ENCODE results near the gene PRKG1.
"Not testable (repeated sequence)": the region's sequence is repeated elsewhere in the genome, so short reads cannot be mapped to it uniquely, and the experiment has no call there.

Gene PRKG1

DNA sequence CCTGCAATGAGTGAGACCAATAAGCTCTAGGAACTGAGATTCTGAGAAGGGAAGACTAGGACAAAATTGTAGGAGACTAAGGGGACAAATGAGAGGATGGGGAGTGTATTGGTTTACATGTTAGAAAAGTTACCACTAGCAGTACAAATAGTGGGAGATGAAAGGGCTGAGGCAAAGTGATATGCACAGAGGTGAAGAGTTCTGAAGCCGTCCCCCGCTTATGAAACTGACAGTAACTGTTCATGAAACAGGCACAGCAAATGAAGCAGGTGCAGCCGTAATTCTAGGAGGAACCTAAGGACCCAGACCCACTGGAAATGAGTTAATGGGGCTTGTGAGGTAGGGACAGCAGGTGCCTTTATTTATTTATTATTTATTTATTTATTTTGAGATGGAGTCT lies 211.3 kb downstream of the PRKG1 start:
- DNase-seq, result no peak

DNA sequence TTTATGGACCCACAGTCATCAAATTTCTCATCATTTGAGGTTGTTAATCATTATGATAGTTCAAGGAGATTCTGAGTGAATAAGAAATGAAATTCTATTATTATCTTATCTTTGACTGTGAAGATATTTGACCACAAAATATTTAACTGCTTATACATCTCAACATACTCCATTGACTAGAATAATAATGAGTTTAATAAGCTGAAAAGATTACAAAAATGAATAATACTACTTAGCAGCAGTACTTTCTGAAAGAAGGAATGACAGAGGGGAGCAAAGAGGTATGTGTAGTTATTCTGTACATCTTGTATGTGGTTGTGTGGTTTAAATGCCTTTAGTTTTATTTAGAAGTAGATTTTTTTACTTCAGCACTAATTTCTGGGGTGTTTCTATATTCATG lies 214.2 kb downstream of the PRKG1 start:
- DNase-seq, result no peak

DNA sequence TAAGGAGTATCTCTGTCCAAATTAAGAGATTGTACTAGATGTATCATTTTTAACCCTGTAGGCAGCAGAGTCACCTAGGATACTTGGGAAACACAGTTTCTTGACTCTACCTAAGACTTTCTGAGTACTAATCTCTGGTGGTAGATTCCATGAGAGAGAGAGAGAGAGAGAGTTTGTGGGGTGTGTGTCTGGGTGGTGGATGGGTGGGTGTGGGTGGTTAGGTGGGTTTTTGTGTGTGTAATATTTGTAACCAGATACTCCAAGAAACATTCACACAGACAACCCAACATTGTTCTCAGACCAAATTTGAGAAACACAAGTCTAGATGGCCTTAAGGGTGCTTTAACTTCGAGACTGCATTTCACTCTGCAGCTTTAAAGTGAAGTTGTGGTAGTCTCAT lies 215.2 kb downstream of the PRKG1 start:
- DNase-seq, result no peak

DNA sequence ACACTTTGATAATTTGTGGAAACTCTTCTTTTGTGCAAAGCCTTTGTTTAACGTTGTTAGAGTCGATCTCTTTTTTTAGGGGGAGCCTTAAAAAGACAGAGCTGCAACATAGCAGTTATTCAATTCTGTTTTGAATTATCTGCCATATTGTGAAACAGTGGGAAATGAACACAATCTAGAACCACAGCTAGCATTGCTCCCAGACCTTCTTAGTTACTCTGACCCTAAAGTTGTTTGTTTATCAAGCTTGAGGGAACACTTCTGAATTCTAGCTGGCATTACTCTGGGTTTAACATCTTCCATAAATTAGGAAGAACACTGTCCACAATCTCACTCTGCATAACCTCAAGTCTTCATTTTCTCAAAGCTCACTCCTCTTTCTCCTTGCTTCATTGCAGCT lies 217.7 kb downstream of the PRKG1 start:
- DNase-seq, result no peak

DNA sequence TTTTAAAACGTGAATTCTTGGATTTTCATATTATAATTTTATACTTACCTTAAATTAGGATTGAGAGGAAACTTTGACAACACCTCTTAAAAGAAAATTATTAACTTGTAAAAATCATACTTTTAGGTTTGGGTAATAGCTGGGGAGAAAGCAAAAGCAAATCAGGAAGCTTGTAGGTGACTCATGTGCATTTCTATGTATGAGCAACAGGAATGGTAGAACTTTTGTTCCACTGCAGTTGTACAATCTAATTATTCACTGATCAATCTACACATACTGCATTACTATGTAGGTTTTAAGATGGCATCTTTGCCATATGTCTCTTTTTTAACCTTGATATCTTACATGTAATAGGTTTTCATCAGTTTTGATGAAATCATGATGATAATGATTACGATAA lies 223.2 kb downstream of the PRKG1 start:
- DNase-seq, result no peak

DNA sequence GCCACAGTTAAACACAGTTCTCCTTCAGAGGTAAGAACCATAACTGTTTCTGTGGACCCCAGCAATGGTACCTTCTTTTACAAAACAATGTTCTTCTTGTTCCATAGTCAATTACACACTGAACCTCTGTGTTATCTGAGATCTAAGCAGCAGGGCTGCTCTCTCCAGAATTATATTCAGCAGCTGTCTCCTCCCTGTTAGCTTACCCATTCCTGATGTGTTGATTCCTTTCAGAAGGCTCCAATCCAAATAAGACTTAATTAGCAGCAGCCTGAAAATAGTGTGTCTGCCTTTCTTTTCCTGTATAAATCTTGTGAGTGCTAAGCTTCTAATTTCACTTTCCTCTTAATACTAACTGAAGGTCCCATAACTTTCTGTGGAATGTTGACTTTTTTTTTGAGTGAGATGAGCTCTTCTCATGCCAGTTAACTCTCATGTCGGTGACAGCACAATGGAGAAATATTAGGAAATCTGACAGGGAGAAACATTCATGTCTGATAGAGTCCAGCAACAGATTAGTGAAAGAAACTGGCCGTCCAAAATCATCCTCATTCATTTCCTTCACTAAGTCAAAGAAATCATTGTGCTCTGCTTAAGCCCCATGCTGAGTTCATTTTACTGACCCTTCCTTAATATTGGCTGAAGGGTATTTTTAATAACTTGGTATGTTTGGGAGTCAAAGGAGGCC lies 226.5 kb downstream of the PRKG1 start:
- DNase-seq, result no peak

DNA sequence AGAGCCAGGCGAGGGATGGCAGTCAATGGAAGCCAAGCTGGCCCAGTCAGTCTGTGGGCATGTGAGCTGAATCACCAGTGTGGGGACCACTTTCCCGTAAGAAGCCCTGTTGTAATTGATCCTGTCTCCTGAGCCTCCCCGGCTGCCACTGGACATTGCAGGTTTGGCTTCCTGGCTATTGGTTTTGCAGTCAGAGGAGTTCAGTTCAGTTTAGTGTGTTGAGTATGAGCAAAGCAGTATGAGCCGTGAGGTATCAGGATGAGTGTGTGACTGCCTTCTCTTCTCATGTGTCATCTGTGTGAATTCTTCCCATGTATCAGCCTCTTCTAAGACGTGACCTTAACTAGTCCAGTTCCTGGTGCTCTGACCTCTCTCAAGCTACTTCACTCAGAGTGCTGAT lies 227.4 kb downstream of the PRKG1 start:
- no peak for DNase-seq

DNA sequence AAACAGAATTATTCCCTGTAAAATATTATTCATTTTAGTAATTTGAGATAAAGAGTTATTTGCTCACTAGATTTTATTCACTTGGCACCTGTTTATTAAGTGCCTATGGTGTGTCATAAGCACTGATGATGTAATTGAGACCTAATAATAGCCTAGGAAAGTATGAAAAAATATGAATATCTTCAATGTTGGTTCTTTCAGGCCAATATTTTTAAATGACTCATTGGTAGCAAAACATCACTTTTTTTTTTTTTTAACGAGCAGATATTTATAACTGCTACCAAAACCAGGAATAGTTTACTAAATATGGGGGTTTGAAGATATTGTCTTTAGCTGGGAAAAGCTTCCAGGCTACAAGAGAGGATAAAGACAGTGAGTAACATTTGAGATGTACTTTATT lies 228.0 kb downstream of the PRKG1 start:
- no peak for DNase-seq

DNA sequence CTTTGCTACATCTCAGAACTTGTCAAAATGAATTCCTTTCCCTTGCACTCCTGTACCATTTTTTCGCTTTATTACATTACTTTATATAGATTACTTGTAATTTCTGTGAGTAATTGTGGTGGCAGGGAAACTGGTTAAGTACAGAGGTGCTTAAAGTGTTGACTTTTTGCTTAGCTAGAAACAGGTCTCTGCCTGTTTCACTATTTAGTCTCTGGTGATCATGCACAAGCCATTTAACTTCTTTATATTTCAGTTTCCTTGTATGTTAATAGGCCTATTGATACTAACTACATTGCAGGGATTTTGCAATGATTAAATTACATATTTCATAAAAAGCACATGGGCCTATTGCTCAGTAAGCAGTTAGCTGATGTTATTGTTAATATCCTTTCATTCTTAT lies 233.8 kb downstream of the PRKG1 start:
- DNase-seq, result no peak

DNA sequence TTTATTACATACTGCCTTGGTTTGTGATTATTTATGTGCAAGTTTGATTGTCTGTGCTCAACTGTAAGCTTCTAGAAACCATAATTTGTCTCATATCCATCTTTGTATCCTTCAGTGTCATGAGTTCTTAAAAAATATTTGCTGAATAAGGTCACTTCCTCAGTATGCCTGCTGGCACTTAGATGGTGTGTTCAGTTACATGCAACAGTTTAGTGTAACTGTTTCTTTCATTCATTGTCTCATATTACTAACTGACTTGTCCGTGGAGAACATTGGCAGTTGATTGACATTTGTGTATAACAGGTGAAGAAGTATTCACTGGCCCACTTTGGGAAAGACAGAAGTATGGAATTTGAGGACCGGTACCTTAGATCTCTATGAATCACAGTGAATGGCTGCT lies 236.9 kb downstream of the PRKG1 start:
- DNase-seq, result no peak

DNA sequence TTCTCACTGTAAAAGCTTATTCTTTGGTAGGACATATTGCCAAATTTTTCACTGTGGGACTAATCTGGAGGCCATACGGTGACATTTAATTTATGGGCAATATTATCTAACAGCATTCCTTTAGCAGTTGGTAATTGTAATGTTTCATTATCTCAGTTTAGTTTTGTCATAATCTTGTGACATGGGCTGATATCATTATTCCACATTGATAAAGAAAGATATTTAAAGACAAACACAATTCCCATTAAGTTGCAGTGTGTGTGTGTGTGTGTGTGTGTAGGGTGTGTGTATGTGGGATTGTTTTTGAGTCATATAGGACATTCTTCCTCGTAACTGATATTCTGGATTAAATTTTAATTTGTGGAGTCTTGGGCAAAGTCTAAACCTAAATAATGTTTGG lies 238.5 kb downstream of the PRKG1 start:
- DNase-seq, result no peak

DNA sequence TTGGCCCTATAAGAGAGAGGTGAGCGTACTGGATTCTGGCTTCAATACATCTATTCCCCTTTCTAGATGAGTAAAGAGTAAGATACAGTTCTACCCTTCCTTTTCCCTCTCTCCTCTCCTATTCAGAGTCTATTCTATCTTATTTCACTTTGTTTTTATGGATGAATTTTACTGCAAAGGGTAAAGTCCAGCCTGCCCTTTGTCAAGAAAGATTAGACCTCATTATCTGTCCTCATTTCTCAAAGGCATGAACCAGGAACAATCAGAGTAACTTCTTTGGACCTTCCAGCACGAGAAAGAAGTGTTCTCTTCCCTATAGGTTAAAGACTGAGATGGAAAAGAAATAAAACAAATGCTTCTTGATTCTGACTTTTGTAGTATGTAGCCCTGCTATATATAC lies 239.0 kb downstream of the PRKG1 start:
- DNase-seq, result no peak

DNA sequence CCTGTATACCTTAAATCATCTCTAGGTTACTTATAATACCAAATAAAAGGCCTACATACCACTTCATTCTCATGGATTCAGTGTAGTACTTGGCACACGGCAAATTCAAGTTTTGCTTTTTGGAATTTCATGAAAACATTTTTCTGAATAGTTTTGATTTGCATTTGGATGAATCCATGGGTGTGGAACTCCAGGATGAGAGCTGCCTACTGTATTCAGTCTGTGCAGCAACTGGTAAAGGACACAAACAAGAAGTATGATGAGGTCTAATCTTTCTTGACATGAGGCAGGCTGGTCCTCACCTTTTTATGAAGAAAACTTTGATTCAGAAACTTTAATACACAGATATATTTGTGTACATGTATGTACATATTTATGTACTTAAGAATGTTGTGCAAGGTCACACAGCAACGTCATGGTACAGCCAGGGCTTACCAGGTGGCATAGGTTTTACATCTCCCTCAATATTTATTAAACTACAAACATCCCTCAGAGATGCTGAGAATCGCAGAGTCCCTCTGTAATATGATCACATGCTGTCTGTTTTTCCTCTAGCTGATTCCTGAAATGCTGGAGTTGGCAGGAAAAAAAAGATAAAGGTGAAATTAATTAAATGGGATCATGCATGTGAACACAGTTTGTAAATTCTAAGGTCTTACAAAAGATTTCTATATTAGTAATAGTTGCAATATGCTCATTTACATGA lies 239.6 kb downstream of the PRKG1 start:
- no peak for DNase-seq

DNA sequence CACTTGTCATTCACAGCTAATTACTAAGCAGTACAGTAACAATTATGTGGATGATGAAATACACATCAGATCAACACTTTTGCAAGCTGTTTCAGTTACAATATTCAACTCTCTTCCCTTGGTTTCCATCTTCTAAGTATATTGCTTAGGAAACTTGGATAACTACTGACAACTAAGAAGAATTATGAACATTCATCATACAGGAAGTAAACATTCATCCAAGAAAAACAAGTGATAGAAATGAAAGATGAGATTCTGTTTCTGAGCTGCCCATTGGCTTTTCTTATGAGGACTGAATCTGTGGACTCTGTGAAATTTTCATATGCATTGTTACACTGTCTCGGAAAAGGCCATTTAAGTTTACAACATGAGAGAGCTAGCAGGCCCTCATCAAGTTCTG lies 240.2 kb downstream of the PRKG1 start:
- no peak for DNase-seq

DNA sequence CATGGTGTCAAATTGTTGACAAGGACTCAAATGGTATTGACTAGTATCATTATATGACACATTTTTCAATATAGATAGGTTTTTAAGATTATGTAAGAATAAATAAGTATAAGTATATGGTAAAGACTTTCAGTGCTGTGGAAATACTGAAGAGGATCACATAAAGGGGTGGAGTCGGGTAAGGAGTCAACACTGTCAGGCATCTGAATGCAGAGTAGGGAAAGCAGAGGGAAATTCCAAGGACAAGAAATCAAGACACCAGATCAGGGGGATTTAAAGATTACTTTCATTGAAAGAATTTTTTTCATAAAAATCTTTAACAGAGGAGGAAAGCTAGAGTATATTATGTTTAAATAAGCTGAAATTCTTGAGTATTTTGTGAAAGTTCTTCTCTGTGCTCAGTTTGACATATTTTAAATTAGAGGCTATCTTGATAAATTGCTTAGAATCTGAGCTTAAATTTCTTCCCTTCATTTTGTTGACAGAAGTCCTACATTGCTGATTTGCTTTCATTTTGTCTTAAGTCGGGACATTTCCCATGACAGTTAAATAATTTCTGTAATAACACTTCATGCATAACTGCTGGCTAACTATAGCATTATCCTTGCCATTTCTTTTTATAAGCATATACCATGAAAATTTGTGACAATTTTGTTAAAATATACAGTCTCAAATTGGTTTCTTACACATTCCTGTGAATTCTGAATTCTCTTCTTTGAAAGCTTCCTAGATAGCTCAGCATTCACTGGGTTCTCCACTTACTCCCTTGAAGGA lies 244.3 kb downstream of the PRKG1 start:
- DNase-seq, result no peak

DNA sequence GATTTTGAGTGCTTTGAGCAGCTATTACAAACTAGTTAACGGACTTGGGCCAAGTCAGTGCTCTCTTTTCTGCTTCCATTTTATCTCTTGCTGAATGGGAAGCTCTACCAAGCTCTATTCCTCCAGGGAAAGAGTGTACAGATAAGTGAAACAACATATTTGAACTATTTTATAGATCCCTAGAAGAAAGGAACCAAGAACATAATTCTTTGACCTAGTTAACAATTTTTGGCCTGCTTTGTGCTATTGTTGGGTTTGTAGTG lies 244.8 kb downstream of the PRKG1 start:
- DNase-seq, result no peak

DNA sequence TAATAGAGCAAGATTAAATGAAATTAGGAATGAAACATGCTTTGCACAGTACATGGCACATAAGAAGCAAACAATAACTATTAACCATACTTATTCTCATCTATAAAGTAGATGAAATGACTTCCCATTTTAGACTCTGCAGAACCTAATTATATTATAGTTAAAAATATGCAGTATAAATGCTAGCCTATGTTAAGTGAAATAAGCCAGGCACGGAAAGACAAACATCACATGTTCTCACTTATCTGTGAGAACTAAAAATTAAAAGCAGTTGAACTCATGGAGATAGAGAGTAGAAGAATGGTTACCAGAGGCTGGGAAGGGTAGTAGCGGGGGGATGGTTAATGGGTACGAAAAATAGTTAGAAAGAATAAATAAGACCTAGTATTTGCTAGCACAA lies 247.0 kb downstream of the PRKG1 start:
- no peak for DNase-seq

DNA sequence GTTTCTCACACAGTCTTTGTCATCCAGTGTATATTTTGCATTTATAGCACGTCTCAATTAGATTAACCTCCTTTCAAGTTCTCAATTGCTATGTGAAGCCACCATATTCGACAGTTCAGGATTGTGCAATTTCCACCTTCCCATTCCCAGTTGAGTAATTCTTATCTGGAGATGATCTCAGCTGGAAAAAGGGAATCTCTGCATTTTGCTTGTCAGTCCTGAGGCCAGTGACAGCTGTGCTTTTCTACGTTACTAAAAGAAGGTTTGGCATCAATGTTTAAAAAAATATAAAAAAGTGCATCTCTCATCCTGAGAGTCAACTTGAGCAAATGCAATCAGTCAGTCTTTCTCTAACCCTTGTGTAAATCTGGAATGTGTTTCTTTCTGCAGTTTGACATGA lies 247.7 kb downstream of the PRKG1 start:
- DNase-seq, result no peak

DNA sequence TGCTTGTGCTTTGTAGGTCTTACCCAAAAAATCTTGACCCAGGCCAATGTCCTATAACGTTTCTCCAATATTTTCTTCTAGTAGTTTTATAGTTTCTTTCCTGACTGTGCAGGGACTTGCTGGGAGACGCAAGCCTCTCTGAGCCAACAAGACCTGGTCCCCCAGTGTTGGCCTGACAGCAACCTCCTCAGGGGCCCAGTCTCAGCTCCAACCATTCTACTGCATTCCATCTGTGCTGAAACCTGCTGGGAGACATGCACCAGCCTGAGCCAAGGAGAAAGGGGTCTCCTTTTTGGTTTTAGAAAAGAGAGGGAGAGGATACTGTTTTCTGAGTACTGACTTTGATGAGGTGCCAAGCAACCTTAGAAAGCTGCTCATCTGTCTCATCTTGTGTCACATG lies 251.4 kb downstream of the PRKG1 start:
- no peak for DNase-seq

DNA sequence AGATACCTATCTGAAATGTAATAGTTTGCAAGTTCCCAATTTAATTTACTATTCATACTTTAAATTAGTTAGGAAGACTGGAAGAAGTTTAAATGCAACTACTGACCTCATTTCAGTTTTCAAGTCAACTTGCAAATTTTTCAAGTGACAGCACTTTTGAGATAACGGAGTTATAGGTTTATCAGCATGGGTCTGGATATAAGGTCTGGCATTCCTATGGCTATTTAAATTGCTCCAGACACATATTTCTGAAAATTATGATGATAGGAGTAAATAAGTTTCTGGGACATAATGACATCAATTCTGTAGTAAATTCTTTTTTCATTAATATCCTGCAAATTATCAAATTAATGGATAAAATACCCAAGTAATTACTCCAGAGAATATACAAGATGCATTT lies 251.9 kb downstream of the PRKG1 start:
- no peak for DNase-seq

DNA sequence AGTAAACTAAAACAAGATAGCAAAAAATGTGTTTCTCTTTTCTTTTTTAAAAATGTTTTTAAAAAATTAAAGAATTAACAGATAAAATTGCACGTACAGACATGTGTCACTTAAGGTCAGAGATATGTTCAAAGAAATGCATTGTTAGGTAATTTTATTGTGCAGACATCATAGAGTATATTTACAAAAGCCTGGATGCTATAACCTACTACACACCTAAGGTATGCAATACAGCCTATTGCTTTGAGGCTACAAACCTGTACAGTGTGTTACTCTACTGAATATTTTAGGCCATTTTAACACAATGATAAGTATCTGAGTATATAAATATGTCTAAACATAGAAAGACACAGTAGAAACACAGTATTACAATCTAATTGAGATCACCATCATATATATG lies 253.1 kb downstream of the PRKG1 start:
- DNase-seq, result no peak

DNA sequence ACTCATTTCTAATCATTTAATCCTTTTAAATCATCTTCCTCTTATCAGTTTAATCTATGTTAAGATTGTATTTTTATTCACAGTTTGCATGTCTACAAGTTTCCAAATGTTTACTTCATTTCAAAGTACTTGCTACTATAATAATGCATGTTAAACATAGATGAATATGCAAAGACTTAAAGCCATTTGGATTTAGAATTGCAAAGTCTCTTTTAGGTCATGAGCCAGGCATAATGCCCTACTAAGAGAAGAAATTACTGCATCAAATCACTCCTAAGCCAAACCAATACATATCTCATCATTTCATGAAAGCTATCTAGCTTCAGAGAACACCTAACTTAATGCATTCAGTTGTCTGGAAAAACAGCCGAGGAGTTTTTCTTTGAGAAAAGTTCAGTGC lies 266.1 kb downstream of the PRKG1 start:
- no peak for DNase-seq

DNA sequence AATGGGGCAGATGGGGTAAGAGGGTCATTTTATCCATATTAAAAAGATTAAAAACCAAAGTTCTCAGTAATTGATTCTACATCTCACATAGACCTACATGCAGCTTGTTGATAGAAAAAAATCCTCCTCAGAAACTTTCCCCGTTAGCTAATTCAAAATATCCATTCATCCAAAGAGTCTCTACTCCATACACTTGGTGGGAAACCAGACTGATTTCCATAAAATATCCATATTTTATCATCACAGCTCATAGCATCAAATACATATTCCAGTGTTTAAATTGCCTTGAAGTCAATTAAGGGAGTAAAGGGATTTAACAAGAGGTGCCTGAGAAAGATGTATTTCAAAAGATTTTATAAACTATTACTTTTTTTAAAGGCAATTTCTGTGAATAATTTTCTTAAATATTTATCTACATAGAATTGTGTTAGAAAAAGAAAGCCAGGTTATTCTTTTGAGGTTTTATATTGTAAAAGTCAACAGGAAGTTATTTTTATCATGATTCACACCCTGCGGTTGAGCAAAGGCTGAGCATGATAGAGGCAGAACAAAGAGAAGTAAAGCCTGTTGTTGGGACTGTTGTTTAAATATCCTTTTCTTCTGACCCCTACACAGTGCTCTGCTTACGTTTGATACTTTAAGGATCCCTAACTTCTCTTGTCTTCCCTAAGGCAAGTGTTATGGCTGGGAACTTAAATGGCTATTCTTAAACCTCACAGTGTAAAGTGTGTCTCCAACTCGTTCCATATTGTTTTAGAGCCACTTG lies 266.7 kb downstream of the PRKG1 start:
- no peak for DNase-seq

DNA sequence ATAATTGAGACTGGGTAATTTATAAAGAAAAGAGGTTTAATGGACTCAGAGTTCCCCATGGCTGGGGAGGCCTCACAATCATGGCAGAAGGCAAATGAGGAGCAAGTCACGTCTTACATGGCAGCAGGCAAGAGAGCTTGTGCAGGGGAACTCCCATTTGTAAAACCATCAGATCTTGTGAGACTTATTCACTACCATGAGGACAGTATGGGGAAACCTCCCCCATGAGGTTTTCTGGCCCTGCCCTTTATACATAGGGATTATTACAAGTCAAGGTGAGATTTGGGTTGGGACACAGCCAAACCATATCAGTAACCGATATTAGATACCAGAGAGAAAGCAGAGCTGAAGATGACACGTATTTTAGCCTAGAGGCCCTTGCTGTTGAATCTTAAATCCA lies 267.5 kb downstream of the PRKG1 start:
- DNase-seq, result not testable (repeated sequence)
